Stimulated activated naive CD4-positive, alpha-beta T cell (primary cell): ENCODE data around the gene SPATA32.

ENCODE experiments used
- DNase-seq, 6 experiments: peaks; one replicate each; lab custom pipeline; 2025; lab: John Stamatoyannopoulos, UW

SPATA32 gene

DNA sequence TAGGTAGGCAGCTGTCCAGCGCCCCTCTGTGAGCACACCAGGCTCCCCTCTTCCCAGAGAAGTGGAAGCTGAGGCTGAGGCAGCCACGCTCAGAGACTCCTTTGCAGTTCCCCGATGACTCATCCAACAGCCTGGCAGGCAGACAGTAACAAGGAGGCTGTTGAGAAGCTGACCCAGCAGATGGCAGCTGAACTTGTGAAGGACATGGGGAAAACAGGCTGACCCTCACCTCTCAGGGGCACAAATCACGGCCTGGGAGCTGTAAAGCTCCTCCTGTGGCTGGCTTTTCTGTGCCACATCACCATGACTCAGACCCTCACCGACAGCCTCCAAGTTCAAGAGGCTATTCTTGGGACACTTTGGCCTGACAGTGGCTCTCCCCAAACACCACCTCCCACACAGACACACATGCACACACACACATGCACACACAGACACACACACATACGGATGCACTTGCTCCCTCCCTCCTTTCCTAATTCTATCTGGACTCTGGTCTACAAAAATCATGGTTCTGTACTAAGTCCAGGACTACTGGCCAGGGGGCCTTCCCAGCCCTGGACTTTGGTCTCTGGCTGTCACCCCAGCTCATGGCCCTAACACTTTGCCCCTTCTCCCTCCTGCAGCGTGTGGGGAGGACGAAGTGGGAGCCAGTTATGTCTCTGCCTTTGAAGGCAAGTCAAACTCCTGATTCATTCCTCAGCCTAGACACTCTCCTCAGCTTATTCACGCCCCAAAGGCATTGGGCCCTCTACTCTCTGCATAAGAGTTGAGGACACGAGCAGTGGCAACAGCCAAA lies 31.7 kb upstream of the SPATA32 start:
- DNase-seq = no peak

DNA sequence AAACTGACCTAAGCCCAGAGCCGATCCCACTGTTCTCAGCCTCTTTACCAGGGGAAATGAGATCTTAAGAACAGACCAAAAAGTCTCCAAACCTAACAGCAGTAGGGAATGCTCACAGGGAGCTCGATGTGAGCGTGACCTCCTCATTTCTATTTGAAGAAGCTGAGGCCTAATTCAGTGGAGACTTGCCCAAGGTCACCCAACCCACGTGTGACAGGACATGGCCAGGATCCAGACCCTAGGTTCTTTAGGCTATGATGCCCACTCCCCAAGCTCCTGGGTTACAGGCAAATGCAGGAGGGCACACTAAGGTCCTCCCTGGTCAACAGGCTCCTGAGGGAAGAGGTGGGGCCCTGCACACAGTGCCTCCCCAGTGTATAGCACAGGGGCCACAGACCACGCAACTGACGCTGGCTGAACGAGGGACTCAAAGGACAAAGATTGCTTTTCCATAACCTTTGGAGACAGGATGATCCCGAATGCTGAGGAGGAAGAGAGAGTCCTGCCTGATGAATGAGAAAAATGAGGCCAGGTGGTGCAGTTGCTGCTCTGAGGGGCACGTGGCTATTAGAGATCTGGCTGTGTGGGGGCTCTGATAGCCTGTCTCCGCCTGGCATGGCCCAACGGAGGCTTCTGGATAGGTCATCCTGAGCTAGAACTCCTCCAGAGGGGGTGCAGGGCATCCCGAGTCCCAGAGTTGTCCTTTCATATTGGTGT lies 31.0 kb upstream of the SPATA32 start:
- no peak for DNase-seq

DNA sequence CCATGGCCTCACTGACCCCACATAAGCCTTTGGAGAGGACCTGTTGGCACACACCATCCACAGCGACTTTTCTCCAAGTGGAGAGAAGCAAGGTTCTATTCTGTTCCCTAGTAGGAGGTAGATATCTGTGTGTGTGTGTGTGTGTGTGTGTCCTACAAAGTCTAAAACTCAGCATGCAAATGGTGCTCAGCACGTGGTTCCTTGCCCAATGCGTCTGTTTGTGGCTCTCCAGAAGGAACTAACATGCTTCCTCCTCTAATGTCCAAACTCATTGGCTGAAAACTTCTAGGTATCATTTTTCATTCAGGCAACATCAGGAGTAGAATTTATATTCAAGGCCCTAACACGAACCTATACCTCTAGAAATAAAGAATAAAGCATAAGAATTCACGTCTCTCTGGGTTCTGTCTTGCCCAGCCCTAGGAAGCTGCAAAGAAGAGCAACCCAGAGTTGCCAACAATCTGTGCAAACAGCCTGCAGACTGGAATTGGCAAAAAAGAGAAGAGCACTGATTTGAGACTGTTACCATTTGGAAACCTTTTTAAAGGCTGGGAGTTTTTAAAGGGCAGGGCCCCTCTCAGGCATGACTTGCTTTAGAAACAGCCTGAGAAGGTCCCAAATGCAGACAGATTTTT lies 29.4 kb upstream of the SPATA32 start:
- no peak for DNase-seq

DNA sequence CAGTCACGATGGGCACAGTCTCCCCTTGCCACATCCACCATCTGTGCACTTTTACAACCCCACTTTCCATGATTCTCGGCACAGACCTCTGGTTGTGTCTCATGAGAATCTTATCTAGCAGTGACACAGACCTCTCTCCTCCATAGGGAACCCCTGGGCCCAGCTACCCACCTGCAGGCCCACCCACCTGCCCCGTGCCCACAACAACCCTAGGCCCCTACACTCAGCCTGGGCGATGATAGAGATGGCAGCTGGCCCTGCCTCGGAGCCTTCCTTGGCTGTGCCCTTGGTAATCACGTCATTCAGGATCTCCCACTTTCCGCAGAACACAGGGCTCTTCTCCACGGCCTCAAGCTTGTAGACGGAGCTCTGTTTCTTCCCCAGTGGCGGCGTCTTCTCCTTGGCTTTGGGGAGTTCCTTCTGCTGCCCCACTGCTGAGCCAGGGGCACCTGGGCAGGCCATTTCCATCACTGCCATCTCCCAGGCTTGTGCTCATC lies 28.4 kb upstream of the SPATA32 start:
- DNase-seq = no peak

DNA sequence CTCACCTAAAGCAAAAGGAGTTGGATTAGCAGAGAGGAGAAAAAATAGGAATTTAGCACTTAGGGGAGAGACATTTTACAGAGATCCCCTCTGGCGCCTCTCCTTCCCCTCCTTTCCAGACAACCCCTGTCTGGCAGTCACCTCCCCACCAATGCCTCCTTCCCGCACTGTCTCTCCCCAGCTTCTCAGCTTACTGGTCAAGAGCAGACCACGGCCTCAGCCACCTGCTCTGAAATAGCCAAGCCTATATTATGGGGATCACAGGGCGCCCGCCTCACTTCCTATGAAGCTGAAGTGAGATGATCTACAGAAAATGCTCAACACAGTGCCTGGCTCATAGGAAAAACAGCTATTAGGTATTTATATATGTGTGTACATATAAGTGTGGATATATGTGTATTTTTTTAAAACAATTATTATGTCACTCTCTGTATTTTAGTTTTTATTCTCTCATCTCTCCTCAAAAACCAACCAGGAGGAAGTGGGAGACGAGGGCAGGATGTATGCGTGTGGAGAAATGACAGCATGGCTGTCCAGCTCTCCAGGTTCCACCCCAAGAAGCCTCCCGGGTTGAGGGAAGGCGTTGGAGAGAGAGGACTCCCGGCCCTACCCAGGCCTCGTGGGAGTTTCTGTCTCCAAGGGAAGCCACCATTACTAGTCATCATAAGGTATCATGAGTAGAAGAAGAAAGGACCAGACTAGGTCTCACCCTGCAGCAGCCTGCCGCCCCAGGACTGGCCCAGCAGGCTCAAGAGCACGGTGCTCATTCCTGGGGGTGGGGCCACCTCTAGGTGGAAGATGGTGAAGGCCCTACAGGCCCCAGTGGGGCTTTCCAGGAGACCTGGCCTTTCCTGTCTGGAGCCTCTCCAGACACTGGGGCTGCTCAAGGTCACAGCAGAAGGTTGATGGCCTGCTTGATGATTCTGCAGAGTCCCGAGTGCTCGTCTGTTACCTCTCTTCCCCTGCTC lies 27.7 kb upstream of the SPATA32 start:
- DNase-seq = no peak

DNA sequence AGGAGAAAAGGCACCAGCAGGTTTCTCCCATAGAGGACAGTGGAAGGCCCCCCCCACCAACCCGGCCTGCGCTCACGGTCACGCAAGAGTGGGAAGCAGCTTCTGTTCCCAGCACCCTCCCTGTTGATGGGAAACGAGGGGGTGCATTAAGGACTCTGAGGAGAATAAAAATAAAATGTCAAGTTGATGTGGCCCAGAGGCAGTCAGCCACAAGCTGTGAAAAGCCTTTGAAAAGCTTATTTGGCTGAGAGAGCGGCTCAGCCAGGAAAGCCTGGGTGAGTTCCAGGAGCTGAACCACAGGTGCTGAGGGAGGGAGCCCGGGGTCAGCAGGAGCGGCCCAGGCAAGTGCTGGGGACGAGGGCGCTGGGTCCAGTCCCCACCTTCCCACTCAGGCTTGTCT lies 26.9 kb upstream of the SPATA32 start:
- no peak for DNase-seq

DNA sequence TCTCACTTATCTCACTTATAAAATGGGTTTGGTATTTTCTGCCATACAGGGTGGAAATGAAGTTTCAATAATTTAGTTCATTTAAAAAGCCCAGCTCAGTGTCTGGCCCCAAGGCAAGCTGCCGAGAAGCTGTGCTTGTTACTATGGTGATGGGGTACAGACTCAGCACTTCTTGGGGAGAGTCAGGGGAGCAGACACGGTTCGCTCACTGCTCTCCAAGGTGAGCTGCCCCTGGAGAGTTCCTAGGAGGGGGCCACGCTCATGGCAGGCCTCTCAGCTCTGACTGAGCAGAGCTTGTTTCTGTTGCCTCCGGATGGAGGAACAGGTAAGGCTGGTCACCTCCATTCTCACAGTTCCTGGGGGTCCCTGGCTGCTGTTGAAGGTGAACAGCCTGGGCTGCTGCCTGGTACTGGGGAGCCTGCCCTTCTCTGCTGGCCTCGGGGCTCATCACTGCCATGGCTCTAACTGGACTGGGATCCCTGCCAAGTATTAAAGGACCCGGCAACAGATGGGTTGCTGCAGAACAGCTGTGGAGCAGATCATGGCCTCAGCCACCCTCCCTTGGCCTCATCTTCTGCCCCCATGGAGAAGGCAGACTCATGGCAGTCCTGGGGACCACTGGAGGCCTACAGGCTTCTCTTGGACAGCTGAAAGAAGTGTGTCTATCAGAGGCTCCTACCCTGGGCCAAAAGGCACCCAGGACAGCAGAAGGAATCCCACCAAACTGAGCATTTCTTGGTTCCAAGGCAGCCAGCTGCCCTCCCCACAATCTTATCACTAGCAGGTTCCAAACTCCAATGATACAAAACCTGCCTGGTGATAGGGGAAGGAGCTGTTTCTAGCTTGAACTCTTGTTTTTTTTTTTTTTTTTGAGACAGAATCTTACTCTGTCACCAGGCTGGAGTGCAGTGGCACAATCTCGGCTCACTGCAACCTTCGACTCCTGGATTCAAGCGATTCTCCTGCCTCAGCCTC lies 25.9 kb upstream of the SPATA32 start:
- DNase-seq = no peak

DNA sequence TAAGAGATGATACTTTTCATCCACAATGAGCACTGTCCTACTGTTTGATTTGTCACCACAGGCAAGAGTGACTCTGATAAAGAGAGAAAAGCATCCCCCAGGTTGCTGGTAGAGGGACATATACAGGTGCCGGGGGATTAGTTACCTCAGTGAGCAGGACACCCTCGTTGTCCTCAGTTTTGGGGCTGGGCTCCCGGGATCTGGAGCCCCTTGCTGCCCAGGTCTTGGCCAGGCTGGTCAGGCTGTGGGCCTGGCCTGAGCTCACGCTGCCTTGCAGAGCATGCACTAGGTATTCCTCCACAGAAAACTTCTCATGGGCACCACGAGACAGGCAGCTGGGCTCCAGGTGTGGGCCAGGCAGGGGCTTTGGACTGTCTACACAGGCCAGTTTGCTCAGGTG lies 24.4 kb upstream of the SPATA32 start:
- no peak for DNase-seq

DNA sequence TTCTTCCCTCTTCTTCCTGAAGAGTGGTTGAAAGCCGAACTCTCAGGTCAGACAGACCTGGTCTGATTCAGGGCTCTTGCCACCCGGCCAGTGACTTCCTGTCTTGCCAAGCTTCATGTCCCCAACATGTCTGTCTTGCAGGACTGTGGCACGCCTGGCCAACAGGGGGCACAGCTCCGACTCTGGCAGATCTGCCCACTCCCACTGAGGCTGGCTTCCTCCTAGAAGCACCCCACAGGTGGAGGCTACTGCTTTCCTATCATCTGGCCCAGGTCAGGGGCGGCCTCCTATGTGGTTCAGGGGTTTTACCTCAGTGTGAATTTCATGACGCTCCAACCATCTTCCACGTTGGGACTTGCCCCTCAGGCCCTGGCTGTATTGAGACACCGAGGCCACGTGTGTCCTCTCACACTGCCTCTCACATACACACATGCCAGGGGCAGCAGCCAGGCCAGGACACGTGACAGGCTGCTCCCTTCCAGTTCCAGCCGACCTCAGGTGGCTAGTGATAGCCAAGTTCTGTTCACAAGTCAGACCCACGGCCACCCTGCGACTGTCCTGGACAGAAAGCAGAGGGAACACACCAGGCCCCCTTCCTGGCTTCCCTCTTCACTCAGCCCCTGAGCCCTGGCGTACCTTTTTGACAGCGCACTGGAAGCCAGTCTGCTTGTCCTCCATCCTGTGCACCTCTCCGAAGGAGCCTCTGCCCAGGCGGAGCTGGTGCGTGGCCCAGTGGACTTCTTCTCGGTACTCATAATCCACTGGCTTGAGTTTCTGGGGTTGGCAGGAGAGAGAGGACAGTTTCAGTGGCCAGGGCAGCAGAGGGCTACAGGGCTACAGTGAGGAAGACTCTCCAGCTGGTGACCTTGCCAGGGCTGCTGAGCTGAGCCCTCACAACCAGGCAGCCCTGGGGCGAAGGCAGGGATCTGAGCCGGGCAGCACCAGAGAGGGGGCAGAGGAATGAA lies 22.6 kb upstream of the SPATA32 start:
- DNase-seq = peak in 5 of 6 experiments; percentile 8 to 28 (median 11)

DNA sequence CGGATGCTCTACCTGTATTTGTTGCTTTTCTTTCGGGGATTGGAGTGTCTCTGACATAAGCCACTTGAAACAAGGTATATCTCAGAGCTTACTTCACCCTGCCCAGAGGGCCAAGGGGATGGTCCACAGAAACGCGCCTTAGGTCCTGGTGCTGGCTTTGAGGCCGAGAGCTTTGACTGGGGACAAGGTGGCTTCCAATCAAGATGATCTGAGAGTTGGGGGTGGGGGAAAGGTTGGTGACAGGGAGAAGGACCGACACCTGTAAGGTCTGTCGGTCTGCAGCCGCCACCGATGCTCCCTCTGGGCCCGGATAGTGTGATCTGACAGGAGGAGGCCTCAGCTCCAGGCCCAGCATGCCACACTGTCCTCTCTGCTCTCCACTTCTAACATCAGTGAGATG lies 21.8 kb upstream of the SPATA32 start:
- no peak for DNase-seq

DNA sequence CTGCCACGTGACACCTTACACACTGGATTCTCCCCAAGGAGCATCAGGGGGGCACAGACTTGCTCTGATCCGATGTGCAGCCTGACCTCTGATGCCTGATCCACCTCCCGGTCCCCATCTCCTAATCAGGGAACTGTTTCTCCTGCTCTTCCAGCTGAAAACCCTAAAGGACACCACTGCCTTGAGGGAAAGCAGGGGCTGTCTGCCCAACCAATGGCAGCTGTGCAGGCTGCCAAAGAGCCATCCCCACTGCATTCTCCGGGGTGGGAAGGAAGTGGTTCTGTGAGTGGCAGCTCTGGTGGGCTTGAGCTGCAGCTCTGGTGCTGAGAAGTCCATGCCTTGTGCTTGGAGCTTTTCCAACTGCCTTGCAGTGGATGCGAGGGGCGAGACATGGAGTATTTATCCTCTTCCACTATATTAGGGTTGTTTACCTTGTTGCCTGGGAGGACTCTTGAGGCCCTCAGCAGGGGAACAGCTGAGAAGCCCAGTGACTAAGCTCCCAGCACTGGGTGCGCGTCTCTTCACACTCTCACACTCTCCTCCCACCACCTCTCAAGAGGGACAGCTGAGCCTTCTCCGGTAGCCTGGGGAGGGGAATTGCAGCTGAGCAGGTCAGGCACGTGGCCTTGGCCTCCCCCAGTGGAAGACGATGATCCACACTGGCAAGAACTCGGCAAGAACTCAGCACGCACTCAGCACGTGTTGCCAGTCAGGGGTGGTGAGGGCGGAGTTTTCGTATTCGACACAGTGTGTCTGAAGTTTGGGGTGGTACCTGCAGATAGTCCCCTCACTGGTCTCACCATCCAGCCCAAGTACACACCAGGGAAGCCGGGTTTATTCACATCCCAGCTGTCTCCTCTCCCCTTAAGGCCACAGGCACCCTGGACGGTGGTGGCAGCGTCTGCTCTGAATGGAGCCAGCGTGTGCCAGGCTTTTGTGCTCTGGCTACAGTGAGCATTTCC lies 21.1 kb upstream of the SPATA32 start:
- DNase-seq = no peak

DNA sequence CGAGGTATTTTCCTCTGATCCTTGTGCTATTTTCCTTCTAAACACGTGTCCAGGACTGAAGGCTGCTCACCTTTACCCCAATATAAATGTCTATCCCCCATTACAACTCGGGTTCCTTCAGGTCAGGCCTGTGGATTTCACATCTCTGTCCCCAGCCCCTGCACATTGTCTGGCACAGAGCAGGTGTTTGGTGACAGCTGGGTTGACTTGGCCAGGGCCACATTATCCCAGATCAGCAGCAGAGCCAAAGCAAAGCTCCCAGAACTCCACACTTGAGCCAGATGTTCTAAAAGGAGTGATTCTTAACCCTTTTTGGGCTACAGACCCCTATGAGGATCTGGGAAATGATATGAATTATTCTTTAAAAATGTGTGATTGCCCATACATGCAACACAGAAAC lies 18.0 kb upstream of the SPATA32 start:
- no peak for DNase-seq

DNA sequence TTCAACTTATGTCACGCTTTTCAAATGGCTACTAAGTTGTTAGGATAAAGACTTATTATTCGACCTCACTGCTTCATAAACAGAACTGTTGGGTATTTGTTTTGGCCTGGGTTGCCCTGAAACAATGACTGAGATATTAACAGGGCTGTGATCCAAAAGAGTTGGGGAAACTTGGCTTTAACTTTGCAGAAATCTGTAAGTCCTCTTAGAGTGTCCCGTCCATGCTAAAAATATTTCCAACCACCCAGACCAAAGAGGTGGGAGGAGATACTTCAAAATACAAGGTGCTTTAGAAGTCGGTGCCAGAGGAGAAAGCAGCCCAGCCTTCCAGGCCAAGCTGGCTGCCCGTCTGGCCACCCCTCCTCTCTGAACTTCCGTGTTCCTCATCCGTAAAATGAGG lies 16.1 kb upstream of the SPATA32 start:
- DNase-seq = no peak

DNA sequence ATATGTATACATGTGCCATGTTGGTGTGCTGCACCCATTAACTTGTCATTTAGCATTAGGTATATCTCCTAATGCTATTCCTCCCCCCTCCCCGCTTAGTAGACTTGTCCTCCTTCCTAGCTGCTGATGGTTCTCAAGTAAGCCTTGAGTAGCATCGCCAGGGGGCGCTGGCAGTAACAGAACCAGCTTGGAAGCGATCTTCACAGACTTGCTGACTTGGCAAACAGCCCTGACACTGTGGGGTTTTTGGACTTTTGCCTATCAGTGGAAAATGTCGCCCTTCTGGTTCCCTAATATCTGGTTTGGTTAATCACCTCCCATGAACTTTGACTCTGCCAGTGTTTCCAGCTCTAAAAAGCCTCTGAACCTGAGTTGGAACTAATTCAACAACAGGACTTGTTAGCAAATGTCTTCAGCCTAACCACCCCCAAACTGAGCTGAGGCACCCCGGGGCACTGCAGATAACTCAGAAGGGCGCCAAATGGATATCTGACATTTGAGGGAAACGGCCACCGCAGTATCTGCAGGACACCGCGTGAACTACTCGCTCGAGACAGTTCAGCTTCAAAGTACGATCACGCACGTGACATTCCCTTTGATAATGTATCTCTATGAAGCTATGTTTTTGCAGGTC lies 15.4 kb upstream of the SPATA32 start:
- DNase-seq = peak; percentile 71 to 88 (median 84)

DNA sequence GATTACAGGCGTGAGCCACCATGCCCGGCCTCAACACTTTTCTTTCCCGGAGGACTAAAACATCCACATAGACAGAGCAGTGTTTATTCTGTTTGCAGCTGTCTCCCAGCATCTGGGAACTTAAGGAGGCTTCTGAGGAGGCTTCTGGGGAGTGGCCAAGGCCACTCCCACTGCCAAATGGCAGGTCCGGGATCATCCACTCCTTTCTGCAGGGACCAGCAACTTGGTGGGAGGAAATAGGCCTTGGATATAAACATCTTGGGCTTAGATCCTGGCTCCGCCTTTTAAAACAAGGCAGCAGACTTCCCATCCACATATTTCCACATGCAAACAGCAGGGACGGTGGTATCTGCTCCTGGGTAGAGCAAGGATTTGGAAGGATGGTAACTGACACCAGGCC lies 14.1 kb upstream of the SPATA32 start:
- no peak for DNase-seq

DNA sequence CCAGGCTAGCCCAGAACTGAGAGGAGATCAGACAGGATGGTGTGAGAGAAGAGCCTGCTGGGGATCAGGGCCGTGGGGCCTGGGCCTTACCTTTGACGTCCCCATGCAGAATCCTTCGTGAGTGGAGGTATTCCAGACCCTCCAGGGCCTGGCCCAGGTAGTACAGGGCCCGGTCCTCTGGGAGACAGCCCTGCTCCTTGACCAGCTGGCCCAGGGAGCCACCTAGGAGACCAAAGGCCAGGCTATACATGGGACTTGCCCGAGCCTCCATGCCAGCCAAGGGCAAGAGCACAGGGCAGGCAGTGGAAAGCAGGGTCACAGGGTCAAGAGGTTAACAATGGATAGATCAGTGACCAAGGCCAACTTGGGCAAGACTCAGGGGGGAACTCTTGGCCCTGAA lies 12.1 kb upstream of the SPATA32 start:
- DNase-seq = no peak

DNA sequence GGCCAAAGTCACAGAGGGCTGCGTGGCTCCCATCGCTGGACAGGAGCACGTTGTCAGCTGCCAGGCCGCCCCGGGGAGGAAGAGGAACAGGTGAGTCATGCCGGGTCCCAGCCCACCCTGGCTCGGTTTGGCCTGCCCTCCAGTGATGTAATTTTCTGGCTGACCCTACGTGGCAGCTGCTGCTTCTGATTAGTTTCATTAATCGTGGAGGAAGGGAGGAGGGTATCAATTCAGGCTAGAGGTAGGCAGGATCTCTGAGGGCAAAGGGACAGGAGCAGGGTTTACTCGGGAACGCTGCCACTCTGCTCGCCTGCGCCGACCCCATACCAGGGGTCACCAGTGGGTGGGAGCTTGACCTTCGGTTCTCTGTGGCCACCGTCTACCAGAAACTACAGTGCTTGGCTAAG lies 11.7 kb upstream of the SPATA32 start:
- DNase-seq = no peak

DNA sequence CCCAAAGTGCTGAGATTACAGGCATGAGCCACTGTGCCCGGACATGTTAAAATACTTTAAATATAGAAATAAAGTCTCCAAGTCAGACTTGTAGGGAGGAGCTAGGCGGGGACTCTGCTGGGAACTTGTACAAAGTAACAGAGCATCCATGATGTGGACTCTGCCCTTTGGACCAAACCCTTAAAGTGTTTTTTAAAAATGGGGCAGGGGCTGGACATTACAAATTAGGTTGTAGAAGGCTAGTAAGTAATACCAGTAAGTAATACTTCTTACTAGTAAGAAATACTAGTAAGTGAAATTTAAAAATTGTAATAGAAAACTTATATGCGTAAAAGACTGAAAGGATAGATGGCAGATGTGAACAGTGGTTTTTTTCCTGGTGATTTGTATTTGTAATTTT lies 9.7 kb upstream of the SPATA32 start:
- DNase-seq = no peak
